UCSD-AML1 (cell line): Measurements from ENCODE around the gene MUC6.
A peak's percentile ranks its signal among the peaks of the same experiment; 100 is the strongest.

Experiments
- DNase-seq: peaks from one replicate; lab custom pipeline; 2025; ENCODE audit not compliant: unreplicated experiment; lab: John Stamatoyannopoulos, UW

Gene MUC6

GRCh38 chr11:1051356-1052132, 15.0 kb upstream of the MUC6 start:
- DNase-seq = no peak

GRCh38 chr11:1050581-1051355, 14.2 kb upstream of the MUC6 start:
- peak; percentile 79 for DNase-seq

GRCh38 chr11:1049911-1050580, 13.5 kb upstream of the MUC6 start:
- no peak for DNase-seq

GRCh38 chr11:1049431-1049891, 12.9 kb upstream of the MUC6 start:
- no peak for DNase-seq

GRCh38 chr11:1049071-1049405, 12.5 kb upstream of the MUC6 start:
- DNase-seq = no peak

- no peak for DNase-seq
Observed at GRCh38 chr11:1048375-1049070, 12.0 kb upstream of the MUC6 start.

- DNase-seq = no peak
Observed at GRCh38 chr11:1047595-1048156, 11.2 kb upstream of the MUC6 start.

GRCh38 chr11:1044160-1044559, 7.6 kb upstream of the MUC6 start:
- no peak for DNase-seq

- no peak for DNase-seq
Observed at GRCh38 chr11:1043563-1044096, 7.1 kb upstream of the MUC6 start.

- no peak for DNase-seq
Observed at GRCh38 chr11:1042626-1043562, 6.4 kb upstream of the MUC6 start.

GRCh38 chr11:1041936-1042608, 5.6 kb upstream of the MUC6 start:
- no peak for DNase-seq

- no peak for DNase-seq
Observed at GRCh38 chr11:1041471-1041870, 5.0 kb upstream of the MUC6 start.

GRCh38 chr11:1041149-1041467, 4.6 kb upstream of the MUC6 start:
- no peak for DNase-seq

GRCh38 chr11:1040428-1041148, 4.1 kb upstream of the MUC6 start:
- DNase-seq = no peak

- DNase-seq = no peak
Observed at GRCh38 chr11:1039481-1040427, 3.2 kb upstream of the MUC6 start.

- DNase-seq = no peak
Observed at GRCh38 chr11:1038921-1039320, 2.4 kb upstream of the MUC6 start.

- DNase-seq = no peak
Observed at GRCh38 chr11:1038361-1038760, 1.8 kb upstream of the MUC6 start.
